Uterus (tissue), 4 donors: ENCODE results near the gene GREB1L. TPM values are rescaled to one million over a fixed set of nuclear protein-coding genes. Genes with fewer than 3 reads are reported as not detected.

Experiments
- DNase-seq, 2 donors: peaks; one replicate each; pipeline ENCODE4 v3.0.0-alpha.2; 2019 to 2020
- H3K27ac ChIP-seq, 2 donors: fragments of 200-600 bp; sonication (generic); 1 replicate in 1 of 2; 2 replicates in 1 of 2; pipeline ENCODE4 v1.5.1; 2016 to 2018
- H3K27me3 ChIP-seq, 2 donors: fragments of 200-600 bp; sonication (generic); one replicate each; pipeline ENCODE4 v1.5.1; 2018 to 2019; ENCODE audit warnings: control low read depth in 1 of 2
- H3K36me3 ChIP-seq, 2 donors: fragments of 200-600 bp; sonication (generic); one replicate each; pipeline ENCODE4 v1.5.1; 2019; ENCODE audit warnings: control low read depth in 1 of 2
- H3K4me1 ChIP-seq, 2 donors: fragments of 200-600 bp; sonication (generic); one replicate each; pipeline ENCODE4 v1.5.1; 2018 to 2019; ENCODE audit warnings: control low read depth in 1 of 2
- H3K4me3 ChIP-seq, 2 donors: fragments of 200-600 bp; sonication (generic); 1 replicate in 1 of 2; 2 replicates in 1 of 2; pipeline ENCODE4 v1.5.1; 2018 to 2019; ENCODE audit warnings: mild to moderate bottlenecking in 1 of 2
- H3K9me3 ChIP-seq, 2 donors: fragments of 200-600 bp; sonication (generic); one replicate each; pipeline ENCODE4 v1.5.1; 2019; ENCODE audit warnings: control low read depth in 1 of 2
- POLR2A ChIP-seq, 2 donors: fragments of 450-650 bp; IDR thresholded peaks; one replicate each; pipeline ENCODE4 v1.6.1; 2016; ENCODE audit warnings: antibody characterized with exemption in 2 of 2, mild to moderate bottlenecking in 1 of 2, moderate library complexity in 1 of 2
- intact Hi-C: fragments of 100-400 bp; cut with DNase I; formaldehyde crosslinking; loops from one replicate; pipeline ENCODE4 v1.15.1; 2023; ENCODE audit warnings: low total_unique reads
- total RNA-seq, 4 donors: library from RNA; depleted of rRNA in 3 of 4; stranded (reverse); fragments of >200 nt in 3 of 4; gene quantifications; one replicate each; pipeline versions ENCODE4 v1.1.0 to v1.2.4, GENCODE V29; 2014 to 2023
- TF ChIP-seq, protein P1 (sequence below), 4 experiments: fragments of 200-600 bp in 2 of 4; fragments of 450-650 bp in 2 of 4; sonication (generic) in 2 of 4; IDR thresholded peaks; one replicate each; pipeline ENCODE4 v1.5.1; 2016 to 2019; ENCODE audit warnings: antibody characterized with exemption in 4 of 4, mild to moderate bottlenecking in 2 of 4, moderate library complexity in 1 of 4
- donor health status: DM: yes; HTN: yes; CAD: no.

Gene GREB1L
- total RNA-seq, 4 donors from 2014 or later = 4.1 to 15.3 (median 9.2) TPM

DNA sequence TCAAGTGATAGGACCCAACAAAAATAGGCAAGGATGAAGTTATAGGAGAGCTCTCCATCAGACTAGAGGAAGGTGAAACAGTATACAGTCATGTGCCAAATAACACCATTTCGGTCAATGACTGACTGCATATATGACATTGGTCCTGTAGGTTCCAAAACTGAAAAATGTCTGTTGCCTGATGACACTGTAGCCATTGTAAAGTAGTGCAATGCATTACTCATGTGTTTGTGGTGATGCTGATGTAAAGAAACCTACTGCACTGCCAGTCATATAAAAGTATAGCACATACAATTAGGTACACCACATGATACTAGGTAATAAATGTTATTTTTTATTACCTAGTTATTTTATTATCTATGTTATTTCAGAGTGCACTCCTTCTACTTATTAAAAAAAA is 147.9 kb downstream of the GREB1L start:
- DNase-seq = no peak
- Histone ChIP-seq H3K9me3 (no peaks in the 10 kb centered on the region), H3K4me3 (no peak overlapping the region), H3K36me3 (no peaks in the 10 kb centered on the region), H3K4me1 (no peaks in the 10 kb centered on the region), H3K27me3 (no peaks in the 10 kb centered on the region), H3K27ac (no peak overlapping the region)
- TF ChIP-seq, protein P1, sequence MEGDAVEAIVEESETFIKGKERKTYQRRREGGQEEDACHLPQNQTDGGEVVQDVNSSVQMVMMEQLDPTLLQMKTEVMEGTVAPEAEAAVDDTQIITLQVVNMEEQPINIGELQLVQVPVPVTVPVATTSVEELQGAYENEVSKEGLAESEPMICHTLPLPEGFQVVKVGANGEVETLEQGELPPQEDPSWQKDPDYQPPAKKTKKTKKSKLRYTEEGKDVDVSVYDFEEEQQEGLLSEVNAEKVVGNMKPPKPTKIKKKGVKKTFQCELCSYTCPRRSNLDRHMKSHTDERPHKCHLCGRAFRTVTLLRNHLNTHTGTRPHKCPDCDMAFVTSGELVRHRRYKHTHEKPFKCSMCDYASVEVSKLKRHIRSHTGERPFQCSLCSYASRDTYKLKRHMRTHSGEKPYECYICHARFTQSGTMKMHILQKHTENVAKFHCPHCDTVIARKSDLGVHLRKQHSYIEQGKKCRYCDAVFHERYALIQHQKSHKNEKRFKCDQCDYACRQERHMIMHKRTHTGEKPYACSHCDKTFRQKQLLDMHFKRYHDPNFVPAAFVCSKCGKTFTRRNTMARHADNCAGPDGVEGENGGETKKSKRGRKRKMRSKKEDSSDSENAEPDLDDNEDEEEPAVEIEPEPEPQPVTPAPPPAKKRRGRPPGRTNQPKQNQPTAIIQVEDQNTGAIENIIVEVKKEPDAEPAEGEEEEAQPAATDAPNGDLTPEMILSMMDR (IDR thresholded peaks at IDR 0.05) = no peak
- intact Hi-C loops = no loop called here

DNA sequence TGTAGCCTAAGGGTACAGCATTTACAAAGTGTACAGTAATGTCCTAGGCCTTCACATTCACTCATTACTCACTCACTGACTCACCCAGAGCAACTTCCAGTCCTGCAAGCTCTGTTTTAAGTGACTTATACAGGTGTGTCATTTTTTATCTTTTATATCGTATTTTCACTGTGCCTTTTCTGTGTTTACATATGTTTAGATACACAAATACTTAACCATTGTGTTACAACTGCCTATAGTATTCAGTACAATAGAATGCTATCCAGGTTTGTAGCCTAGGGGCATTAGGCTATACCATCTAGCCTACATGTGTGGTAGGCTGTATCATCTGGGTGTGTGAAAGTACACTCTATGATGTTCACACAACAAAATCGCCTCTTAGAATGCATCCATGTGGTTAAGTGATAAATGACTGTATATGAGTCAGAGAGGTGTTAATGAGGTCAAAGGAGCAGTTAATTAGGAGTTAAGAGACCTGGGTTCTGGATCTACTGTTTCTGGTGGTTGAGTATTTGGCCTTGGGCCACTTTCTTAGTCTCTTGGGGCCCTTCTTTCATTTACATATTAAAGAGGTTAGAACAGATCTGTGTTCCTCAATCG is 149.1 kb downstream of the GREB1L start:
- TF ChIP-seq, protein P1 (IDR thresholded peaks at IDR 0.05) = no peak
- no peak for TF ChIP-seq POLR2A (IDR thresholded peaks at IDR 0.05)
- intact Hi-C loops = no loop called here
- H3K36me3 ChIP-seq = no peaks in the 10 kb centered on the region
- no peaks in the 10 kb centered on the region for H3K4me1 ChIP-seq
- no peak overlapping the region for H3K27ac ChIP-seq
- DNase-seq = no peak
- no peaks in the 10 kb centered on the region for H3K27me3 ChIP-seq
- H3K4me3 ChIP-seq = no peak overlapping the region
- H3K9me3 ChIP-seq = no peaks in the 10 kb centered on the region

DNA sequence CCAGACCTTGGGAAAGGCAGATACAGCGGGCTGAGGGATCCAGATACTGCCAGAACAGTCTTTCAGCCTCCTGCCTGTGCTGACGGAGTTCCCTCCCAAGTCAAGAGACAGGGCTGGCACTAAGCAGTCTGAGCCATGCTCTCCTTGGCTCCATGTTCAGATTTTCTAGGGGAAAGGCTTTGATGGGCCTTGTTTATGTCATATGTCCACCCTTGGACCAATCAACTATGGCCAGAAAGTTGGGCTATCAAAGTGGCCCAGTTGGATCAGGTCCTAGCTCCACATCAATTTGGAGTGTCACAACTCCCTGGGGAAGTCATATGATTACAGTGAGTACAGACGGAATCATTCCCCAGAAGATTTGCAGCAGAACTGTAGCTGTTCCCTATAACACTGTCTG is 152.0 kb downstream of the GREB1L start:
- intact Hi-C loops = no loop called here
- H3K9me3 ChIP-seq = no peaks in the 10 kb centered on the region
- H3K36me3 ChIP-seq = no peaks in the 10 kb centered on the region
- H3K27ac ChIP-seq = no peak overlapping the region
- H3K4me1 ChIP-seq = no peaks in the 10 kb centered on the region
- no peak for DNase-seq
- no peak overlapping the region for H3K4me3 ChIP-seq
- TF ChIP-seq POLR2A (IDR thresholded peaks at IDR 0.05) = no peak
- TF ChIP-seq, protein P1 (IDR thresholded peaks at IDR 0.05) = no peak
- H3K27me3 ChIP-seq = no peaks in the 10 kb centered on the region

DNA sequence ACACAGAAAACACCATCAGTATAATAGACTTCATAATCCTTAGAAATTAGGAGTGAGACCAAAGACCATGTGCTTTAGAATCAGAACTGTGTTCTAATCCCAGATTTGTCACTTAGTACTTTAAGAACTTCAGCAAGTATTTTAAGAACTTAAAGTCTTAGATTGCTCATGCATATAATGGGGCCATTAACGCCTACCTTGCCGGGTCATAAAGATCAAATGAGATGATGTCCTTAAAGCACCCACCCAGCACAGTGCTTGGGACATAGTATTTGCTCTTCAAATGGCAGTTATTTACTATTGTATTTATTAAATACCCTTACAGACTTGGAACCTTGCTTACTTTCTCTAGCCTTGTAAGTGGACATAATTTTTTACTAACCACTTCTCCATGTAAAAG is 156.1 kb downstream of the GREB1L start:
- no peak overlapping the region for H3K27ac ChIP-seq
- no peaks in the 10 kb centered on the region for H3K9me3 ChIP-seq
- no peaks in the 10 kb centered on the region for H3K4me1 ChIP-seq
- DNase-seq = no peak
- no peaks in the 10 kb centered on the region for H3K27me3 ChIP-seq
- TF ChIP-seq, protein P1 (IDR thresholded peaks at IDR 0.05) = no peak
- TF ChIP-seq POLR2A (IDR thresholded peaks at IDR 0.05) = no peak
- no peaks in the 10 kb centered on the region for H3K36me3 ChIP-seq
- no peak overlapping the region for H3K4me3 ChIP-seq
- intact Hi-C loops = no loop called here

DNA sequence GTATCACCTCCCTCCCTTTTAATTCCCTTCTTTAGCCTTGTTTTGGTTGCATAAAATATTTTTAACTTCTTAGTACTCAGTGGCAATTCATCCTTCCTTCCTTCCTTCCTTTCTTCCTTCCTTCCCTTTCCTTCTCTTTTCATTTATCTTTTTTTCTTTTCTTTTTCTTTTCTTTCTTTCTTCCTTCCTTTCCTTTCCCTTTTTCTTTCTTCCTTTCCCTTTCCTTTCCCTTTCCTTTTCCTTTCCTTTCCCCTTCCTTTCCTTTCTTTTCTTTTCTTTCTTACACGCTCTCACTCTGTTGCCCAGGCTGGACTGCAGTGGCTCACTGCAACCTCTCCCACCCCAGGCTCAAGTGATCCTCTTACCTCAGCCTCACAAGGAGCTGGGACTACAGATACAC is 160.2 kb downstream of the GREB1L start:
- no peak for TF ChIP-seq POLR2A (IDR thresholded peaks at IDR 0.05)
- TF ChIP-seq, protein P1 (IDR thresholded peaks at IDR 0.05) = no peak
- no peaks in the 10 kb centered on the region for H3K27me3 ChIP-seq
- no peak for DNase-seq
- intact Hi-C loops = no loop called here
- no peaks in the 10 kb centered on the region for H3K4me1 ChIP-seq
- no peaks in the 10 kb centered on the region for H3K36me3 ChIP-seq
- H3K4me3 ChIP-seq = no peak overlapping the region
- no peak overlapping the region for H3K27ac ChIP-seq
- H3K9me3 ChIP-seq = no peaks in the 10 kb centered on the region
